ENCODE data around the gene DYNLT4.

DNA sequence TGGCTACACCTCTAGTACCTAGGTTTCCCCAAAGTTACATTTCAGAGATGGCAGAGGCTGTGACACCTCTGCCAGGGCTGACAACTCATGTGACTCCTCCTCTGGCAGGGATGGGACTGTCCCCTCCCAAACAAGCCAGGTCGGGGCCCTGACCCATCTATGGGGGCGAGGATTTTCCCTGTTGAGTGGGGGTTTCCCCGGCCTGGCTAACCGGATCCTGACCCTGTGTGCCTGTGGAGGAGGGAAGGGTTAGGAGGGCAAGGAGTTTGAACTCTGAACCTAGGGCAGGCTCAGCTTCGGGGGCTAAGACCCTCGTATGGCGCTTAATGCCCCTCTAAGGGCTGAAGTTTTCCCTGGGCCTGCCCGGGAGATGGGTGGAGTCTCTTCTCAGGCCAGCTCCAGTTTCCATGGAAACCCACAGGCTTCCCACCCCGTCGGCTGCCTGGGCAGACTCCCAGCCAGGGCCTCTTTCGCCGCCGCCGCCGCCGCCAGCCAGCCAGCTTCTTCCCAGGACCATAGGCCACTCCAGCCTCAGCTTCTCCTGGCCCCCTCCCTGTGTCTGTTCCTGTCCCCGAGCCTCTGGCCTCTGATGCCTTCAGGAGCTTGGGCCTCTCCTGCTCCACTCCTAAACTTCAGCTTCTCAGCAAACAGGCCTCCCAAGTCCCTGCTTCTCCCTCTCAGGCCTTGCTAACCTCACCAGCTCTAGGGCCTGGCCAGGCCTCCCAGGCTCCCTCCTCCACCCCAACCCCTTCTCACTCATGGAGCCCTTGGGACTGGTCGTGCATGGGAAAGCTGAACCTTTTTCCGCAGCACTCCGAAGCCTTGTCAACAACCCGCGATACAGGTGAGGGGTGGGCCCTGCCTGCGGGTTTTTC, 1.1 kb upstream of the DYNLT4 start, which contains the start of gene BTBD19:
- TF ChIP-seq CTCF (IDR thresholded peaks at IDR 0.05) = no peak
- TF ChIP-seq, protein P1, sequence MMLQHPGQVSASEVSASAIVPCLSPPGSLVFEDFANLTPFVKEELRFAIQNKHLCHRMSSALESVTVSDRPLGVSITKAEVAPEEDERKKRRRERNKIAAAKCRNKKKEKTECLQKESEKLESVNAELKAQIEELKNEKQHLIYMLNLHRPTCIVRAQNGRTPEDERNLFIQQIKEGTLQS (CRISPR knock-in tag; conservative IDR thresholded peaks at IDR 0.05) = no peak
- TF ChIP-seq, protein P2, sequence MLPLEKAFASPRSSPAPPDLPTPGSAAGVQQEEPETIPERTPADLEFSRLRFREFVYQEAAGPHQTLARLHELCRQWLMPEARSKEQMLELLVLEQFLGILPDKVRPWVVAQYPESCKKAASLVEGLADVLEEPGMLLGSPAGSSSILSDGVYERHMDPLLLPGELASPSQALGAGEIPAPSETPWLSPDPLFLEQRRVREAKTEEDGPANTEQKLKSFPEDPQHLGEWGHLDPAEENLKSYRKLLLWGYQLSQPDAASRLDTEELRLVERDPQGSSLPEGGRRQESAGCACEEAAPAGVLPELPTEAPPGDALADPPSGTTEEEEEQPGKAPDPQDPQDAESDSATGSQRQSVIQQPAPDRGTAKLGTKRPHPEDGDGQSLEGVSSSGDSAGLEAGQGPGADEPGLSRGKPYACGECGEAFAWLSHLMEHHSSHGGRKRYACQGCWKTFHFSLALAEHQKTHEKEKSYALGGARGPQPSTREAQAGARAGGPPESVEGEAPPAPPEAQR (CRISPR knock-in tag; IDR thresholded peaks at IDR 0.05) = no peak
- no peak for TF ChIP-seq ZNF317 (CRISPR knock-in tag; IDR thresholded peaks at IDR 0.05; ENCODE audit: borderline replicate concordance, low read depth)
- no peak for TF ChIP-seq TP53 (CRISPR knock-in tag; IDR thresholded peaks at IDR 0.05)

Data from WTC11 (cell line).